Measurements from ENCODE around the gene PET100. TPM values are rescaled to one million over a fixed set of nuclear protein-coding genes. Genes with fewer than 3 reads are reported as not detected.

The PET100 gene, protein sequence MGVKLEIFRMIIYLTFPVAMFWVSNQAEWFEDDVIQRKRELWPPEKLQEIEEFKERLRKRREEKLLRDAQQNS
- total RNA-seq (2022; extraction: Qiagen RNA extraction): 47.0 to 60.6 TPM (median 52.7 TPM) in 5 replicates

GRCh38 chr19:7629347-7630054 is at the start of gene PET100, which contains the start of gene XAB2:
TSS of gene PET100 (plus strand) at chr19:7629793. CDS start at chr19:7629834, 41 bp downstream.
TSS of gene XAB2 (minus strand) at chr19:7629545. CDS start at chr19:7629527, 18 bp downstream.

DNA sequence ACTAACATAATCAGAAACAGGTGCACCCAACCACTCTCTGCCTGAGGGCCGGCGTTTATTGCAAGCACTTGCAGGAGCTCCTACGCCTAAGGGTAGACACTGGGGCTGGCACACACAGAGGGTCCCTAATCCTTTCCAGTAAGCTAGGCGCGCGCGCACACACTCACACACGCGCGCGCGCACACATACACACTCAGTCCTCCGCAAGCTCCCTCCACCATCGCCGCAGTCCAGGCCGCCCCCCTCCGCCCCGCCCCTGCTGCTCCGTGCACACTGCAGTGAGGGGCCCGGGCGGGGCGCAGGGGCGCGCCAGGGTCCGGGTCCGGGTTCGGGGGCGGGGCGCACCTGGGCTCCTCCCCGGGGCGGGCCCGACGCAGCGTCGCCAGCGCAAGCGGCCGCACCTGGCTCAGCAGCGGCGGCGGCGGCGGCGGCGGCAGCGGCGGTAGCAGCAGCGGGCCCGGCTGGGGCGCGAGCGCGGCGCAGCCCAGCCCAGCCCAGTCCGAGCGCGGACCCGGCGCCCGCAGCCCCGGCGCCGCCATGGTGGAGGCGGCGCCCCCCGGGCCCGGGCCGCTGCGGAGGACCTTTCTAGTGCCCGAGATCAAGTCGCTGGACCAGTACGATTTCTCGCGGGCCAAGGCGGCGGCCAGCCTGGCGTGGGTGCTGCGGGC is 34.0 kb upstream of the PET100 start, which contains the start of gene CAMSAP3:
TSS of gene CAMSAP3 (plus strand) at position 398 of the 668 bp plus-strand sequence. CDS start at position 538, 140 bp downstream.

DNA sequence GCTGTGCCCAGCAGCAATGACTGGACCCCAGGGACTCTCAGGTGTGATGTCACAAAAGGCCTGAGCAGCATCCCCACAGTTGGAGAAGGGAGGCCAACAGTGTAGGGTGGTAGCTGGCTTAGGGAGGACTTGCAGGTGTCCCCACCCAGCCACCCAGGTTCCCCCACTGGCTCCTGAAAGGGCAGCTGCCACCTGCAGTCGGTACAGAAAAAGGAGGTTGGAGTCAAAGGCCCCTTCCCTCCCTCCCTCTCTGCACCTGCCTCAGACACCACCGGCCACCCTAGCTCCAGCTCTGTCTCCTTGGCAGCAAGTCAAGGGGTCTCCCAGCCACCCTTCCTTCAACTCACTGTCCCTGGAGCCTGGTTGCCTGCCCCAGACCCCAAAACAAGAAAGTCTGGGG is 4.1 kb downstream of the PET100 start, which contains the start of gene PCP2:
TSS of gene PCP2 (minus strand) at position 22 of the 400 bp plus-strand sequence. CDS start 262 bp downstream, outside the sequence.

DNA sequence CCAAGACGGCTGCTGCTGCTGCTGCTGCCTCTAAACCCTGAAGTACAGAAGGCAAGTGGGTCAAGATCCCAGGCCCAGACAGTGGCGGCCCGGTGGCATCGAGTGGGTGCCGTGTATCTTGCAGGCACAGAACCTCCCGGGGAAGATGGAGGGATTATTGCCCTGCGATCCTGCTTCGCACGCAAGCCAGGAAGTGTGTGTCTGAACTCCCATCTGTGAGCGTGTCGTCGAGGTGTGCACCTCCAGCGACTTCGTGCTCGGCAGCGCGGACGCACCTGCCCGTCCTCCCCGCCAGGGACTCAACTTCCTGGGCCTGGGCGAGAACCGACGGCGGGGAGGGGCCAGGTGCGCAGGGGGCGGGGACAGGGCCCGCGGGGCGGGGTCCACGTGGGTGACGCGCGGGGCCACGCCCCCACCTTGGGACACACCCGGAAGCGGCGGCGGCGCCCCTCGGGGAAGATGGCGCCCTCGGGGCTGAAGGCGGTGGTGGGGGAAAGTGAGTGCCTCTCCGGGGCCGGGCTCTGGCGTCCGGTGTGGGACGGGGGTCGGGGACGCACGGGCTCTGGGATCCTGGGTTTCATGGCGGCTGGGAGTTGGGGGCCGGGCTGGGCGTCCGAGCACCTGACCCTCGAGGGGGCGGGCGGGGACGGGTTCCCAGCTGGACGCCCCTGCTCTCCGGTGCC is 7.2 kb downstream of the PET100 start, which contains the start of gene STXBP2:
TSS of gene STXBP2 (plus strand) at position 420 of the 683 bp plus-strand sequence. CDS start at position 460, 40 bp downstream.

GRCh38 chr19:7668842-7669241 is 39.2 kb downstream of the PET100 start, which contains the start of gene RETN:
TSS of gene RETN (plus strand) at chr19:7669049. CDS start at chr19:7669327, 278 bp downstream.

GRCh38 chr19:7676854-7677253 is 47.3 kb downstream of the PET100 start, which contains the start of gene MCEMP1:
TSS of gene MCEMP1 (plus strand) at chr19:7677090. CDS start at chr19:7677121, 31 bp downstream.

DNA sequence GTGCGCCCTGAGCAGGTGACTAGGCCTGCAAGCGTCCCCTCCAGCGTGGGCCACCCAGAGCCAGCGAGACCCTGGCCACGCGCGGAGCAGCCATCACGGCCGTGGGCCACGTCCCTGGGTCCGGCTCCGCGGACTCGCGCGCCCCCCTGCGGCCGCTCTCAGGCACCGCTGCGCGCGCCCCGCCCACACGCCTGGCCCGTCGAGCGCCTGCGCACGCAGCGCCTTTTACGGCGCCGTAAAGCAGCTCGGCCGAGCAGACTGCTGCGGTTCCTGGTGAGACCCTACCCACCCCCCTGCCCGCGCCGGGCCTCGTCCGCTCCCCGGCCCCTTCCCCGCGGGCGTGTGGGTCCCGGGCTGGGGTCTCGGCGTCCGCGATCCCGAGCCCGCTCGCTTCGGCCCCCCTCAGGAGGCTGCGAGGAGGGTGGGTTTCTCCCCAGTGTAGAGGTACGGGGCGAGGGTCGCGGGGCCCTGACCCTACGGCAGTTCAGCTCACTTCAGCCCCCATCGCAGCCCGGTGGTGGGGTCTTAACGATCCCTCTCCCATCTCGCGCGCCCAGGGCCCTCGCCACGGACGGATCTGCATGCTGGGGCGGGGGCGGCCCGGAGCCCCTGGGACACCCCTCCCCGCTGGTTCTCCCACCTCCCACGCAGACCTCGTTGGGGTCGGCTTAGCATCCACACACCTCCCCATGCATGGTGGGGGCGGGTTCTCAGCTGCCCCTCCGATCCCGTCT is 51.2 kb downstream of the PET100 start, which contains the start of gene TRAPPC5:
TSS of gene TRAPPC5 (plus strand) at position 228 of the 734 bp plus-strand sequence. CDS start 1,421 bp downstream, outside the sequence.

Other genes with a start within 250 kb of the PET100 start
- 2.0 to 2.4 TPM (median 2.1 TPM) in 5 replicates for gene PEX11G, start 140.8 kb upstream of the PET100 start, total RNA-seq (2022; extraction: Qiagen RNA extraction)
- gene ZNF358, start 113.7 kb upstream of the PET100 start, total RNA-seq (2022; extraction: Qiagen RNA extraction): 16.8 to 19.5 TPM (median 18.6 TPM) in 5 replicates
- 7.4 to 13.1 TPM (median 11.5 TPM) in 5 replicates for gene MCOLN1, start 107.2 kb upstream of the PET100 start, total RNA-seq (2022; extraction: Qiagen RNA extraction)
- 28.0 to 34.4 TPM (median 33.8 TPM) in 5 replicates for gene PNPLA6, start 94.1 kb upstream of the PET100 start, total RNA-seq (2022; extraction: Qiagen RNA extraction)
- 4.8 to 6.6 TPM (median 6.4 TPM) in 5 replicates for gene CAMSAP3, start 33.9 kb upstream of the PET100 start, total RNA-seq (2022; extraction: Qiagen RNA extraction)
- 23.5 to 28.2 TPM (median 27.6 TPM) in 5 replicates for gene XAB2, start 248 bp upstream of the PET100 start, total RNA-seq (2022; extraction: Qiagen RNA extraction)
- gene PCP2, start 3.9 kb downstream of the PET100 start, total RNA-seq (2022; extraction: Qiagen RNA extraction): 0.23 TPM in 1 of 5 replicates, not detected in the others
- 31.5 to 43.4 TPM (median 41.1 TPM) in 5 replicates for gene STXBP2, start 7.3 kb downstream of the PET100 start, total RNA-seq (2022; extraction: Qiagen RNA extraction)
- gene RETN, start 39.3 kb downstream of the PET100 start, total RNA-seq (2022; extraction: Qiagen RNA extraction): not detected in 5 replicates
- not detected in 5 replicates for gene MCEMP1, start 47.3 kb downstream of the PET100 start, total RNA-seq (2022; extraction: Qiagen RNA extraction)
- 38.4 to 108 TPM (median 106 TPM) in 5 replicates for gene TRAPPC5, start 51.0 kb downstream of the PET100 start, total RNA-seq (2022; extraction: Qiagen RNA extraction)
- gene FCER2, start 72.3 kb downstream of the PET100 start, total RNA-seq (2022; extraction: Qiagen RNA extraction): not detected in 5 replicates
- not detected in 5 replicates for gene CLEC4G, start 102.3 kb downstream of the PET100 start, total RNA-seq (2022; extraction: Qiagen RNA extraction)
- gene CD209, start 117.7 kb downstream of the PET100 start, total RNA-seq (2022; extraction: Qiagen RNA extraction): not detected in 5 replicates
- gene CLEC4M, start 133.4 kb downstream of the PET100 start, total RNA-seq (2022; extraction: Qiagen RNA extraction): not detected in 5 replicates
- gene EVI5L, start 200.4 kb downstream of the PET100 start, total RNA-seq (2022; extraction: Qiagen RNA extraction): 1.3 to 1.9 TPM (median 1.5 TPM) in 5 replicates
- 0.28 to 0.51 TPM (median 0.39 TPM) in 5 replicates for gene PRR36, start 244.6 kb downstream of the PET100 start, total RNA-seq (2022; extraction: Qiagen RNA extraction)